RWPE2 (cell line): ENCODE data around the gene MAN2B1.

Source experiments
- ATAC-seq: fragments of 200-7000 bp; cut with Tn5 transposase; 3 replicates; pipeline ENCODE4 v1.9.1; 2021; ENCODE audit warnings: low read depth
- DNase-seq: peaks from one replicate; pipeline ENCODE4 v3.0.0-alpha.2; 2020; ENCODE audit warnings: low spot score
- H3K27ac ChIP-seq: fragments of 450-650 bp; 2 replicates; pipeline ENCODE4 v1.5.1; 2017; ENCODE audit warnings: mild to moderate bottlenecking; ENCODE audit not compliant: poor library complexity, severe bottlenecking
- H3K27me3 ChIP-seq: fragments of 250-450 bp; sonication (Bioruptor Pico); 2 replicates; pipeline ENCODE4 v1.5.1; 2021; ENCODE audit warnings: mild to moderate bottlenecking, moderate library complexity; ENCODE audit not compliant: insufficient read depth, poor library complexity, severe bottlenecking
- H3K36me3 ChIP-seq: fragments of 250-450 bp; sonication (Bioruptor Pico); 2 replicates; pipeline ENCODE4 v1.5.1; 2020; ENCODE audit warnings: low read depth, mild to moderate bottlenecking, moderate library complexity
- H3K4me1 ChIP-seq: fragments of 250-450 bp; sonication (Bioruptor Pico); 2 replicates; pipeline ENCODE4 v1.5.1; 2021; ENCODE audit warnings: mild to moderate bottlenecking, moderate library complexity; ENCODE audit not compliant: insufficient read depth, poor library complexity, severe bottlenecking
- H3K4me3 ChIP-seq: fragments of 250-450 bp; sonication (Bioruptor Pico); 2 replicates; pipeline ENCODE4 v1.5.1; 2021; ENCODE audit warnings: mild to moderate bottlenecking, moderate library complexity; ENCODE audit not compliant: severe bottlenecking
- H3K9me3 ChIP-seq: fragments of 250-450 bp; sonication (Bioruptor Pico); 2 replicates; pipeline ENCODE4 v1.5.1; 2021; ENCODE audit warnings: mild to moderate bottlenecking, moderate library complexity; ENCODE audit not compliant: severe bottlenecking
- TF ChIP-seq, protein P1 (sequence below): fragments of 450-650 bp; IDR thresholded peaks from one replicate; pipeline ENCODE4 v1.5.1; 2017; ENCODE audit warnings: mild to moderate bottlenecking, moderate library complexity; ENCODE audit not compliant: poor library complexity, severe bottlenecking

MAN2B1 gene

DNA sequence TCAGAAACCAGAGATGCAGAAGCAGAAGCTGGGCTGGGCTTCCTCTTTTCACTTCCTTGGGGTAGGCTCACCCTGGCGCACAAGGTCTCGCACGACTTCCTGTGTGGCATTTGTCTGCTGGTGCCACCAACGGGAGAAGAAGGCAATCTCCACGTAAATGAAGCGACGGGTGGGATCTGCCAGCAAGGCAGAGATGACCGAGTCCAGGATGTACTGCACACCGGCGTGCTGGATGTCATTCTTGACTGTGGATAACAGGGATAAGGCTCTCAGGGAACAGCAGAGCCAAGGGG lies 1.3 kb downstream of the MAN2B1 start:
- Histone ChIP-seq H3K4me3 (no peak overlapping the region), H3K27me3 (no peaks in the 10 kb centered on the region), H3K27ac (no peak overlapping the region), H3K9me3 (no peaks in the 10 kb centered on the region), H3K4me1 (no peaks in the 10 kb centered on the region), H3K36me3 (peaks cover 25% of the 10 kb centered on the region)
- DNase-seq (no peak), ATAC-seq (no peak)
- TF ChIP-seq, protein P1, sequence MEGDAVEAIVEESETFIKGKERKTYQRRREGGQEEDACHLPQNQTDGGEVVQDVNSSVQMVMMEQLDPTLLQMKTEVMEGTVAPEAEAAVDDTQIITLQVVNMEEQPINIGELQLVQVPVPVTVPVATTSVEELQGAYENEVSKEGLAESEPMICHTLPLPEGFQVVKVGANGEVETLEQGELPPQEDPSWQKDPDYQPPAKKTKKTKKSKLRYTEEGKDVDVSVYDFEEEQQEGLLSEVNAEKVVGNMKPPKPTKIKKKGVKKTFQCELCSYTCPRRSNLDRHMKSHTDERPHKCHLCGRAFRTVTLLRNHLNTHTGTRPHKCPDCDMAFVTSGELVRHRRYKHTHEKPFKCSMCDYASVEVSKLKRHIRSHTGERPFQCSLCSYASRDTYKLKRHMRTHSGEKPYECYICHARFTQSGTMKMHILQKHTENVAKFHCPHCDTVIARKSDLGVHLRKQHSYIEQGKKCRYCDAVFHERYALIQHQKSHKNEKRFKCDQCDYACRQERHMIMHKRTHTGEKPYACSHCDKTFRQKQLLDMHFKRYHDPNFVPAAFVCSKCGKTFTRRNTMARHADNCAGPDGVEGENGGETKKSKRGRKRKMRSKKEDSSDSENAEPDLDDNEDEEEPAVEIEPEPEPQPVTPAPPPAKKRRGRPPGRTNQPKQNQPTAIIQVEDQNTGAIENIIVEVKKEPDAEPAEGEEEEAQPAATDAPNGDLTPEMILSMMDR = no peak

DNA sequence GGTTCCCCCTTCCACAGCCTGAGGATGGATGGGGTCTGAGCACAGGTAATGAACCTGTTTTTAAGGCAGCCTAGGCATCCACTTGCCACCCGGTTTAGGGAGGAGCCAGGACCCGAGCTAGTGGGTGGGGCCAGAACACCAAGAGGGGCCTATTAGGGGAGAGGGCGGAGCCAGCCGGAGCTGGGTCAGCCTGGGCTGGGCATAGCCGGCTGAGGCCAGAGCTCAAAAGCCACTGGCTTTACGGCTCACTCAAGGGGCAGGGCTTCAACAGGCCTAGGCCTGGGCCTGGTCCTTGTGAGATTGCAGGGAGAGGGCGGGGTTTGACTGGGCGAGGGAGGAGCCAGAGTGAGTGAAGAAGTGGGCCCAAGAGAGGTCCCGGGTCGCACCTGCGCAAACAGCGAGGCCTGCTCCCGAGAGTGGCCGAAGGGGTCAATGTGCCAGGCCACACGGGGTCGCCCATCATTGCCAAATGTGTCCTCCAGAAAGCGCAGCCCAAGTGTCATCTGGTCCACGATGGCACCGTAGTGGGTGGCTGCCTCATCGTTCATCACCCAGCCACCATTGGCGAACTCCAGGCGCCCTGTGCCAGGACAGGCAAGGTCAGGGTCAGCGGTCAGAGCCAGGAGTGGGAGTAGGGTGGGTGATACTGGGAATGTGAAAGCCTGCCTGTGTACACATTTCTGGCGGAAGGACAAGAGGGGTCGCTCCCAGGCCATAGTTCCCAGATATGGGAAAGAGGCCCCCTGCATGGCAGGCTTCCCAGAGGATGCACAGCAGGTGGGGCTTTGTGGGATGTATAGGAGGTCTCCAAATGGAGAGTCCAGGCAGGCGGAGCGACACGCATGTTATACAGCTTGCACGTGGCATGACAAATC lies 1.9 kb downstream of the MAN2B1 start:
- no peak overlapping the region for H3K4me3 ChIP-seq
- DNase-seq (no peak), ATAC-seq (no peak)
- no peaks in the 10 kb centered on the region for H3K27me3 ChIP-seq
- no peaks in the 10 kb centered on the region for H3K9me3 ChIP-seq
- H3K36me3 ChIP-seq = peaks cover 25% of the 10 kb centered on the region
- TF ChIP-seq, protein P1 = no peak
- no peak overlapping the region for H3K27ac ChIP-seq
- H3K4me1 ChIP-seq = no peaks in the 10 kb centered on the region

DNA sequence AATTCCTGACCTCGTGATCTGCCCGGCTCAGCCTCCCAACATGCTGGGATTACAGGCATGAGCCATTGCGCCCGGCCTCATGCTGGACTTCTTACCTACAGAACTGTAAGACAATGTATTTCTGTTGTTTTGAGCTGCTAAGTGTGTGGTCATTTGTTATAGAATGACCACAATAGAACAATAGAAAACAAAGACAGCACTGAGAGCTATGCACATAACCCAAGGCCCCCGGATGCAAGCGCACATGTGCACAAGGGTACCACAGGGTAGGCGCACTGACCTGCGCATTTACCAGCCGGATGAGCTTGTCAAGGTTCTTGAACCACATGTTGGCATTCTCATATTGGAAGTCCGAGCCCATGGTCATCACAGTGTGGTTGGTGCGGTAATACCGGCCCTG lies 5.6 kb downstream of the MAN2B1 start:
- Histone ChIP-seq H3K4me1 (no peaks in the 10 kb centered on the region), H3K4me3 (no peak overlapping the region), H3K27me3 (no peaks in the 10 kb centered on the region), H3K9me3 (no peaks in the 10 kb centered on the region), H3K36me3 (peaks cover 28% of the 10 kb centered on the region), H3K27ac (no peak overlapping the region)
- TF ChIP-seq, protein P1 = no peak
- DNase-seq (no peak), ATAC-seq (no peak)

DNA sequence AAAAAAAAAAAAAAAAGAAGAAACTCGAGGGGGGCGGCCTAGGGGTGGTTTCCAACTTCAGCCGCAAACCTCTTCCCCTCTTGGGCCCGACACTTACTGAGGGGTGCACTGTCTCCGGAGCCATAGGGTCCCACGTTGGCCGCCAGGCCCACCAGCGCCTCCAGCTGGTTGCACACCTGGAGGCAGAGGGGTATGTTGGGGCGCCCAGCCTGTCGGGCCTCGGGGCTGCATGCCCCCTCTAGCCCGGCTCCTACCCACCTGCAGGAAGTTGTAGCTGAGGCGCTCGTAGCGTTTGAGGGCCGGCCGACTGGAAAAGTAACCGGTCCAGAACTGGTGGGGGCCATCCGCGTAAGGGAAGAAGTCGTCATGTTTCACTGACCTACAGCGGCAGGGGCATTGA lies 8.6 kb downstream of the MAN2B1 start:
- ATAC-seq (no peak), DNase-seq (no peak)
- H3K36me3 ChIP-seq = peaks cover 17% of the 10 kb centered on the region
- H3K4me3 ChIP-seq = no peak overlapping the region
- TF ChIP-seq, protein P1 = no peak
- no peak overlapping the region for H3K27ac ChIP-seq
- no peaks in the 10 kb centered on the region for H3K4me1 ChIP-seq
- H3K9me3 ChIP-seq = no peaks in the 10 kb centered on the region
- no peaks in the 10 kb centered on the region for H3K27me3 ChIP-seq

DNA sequence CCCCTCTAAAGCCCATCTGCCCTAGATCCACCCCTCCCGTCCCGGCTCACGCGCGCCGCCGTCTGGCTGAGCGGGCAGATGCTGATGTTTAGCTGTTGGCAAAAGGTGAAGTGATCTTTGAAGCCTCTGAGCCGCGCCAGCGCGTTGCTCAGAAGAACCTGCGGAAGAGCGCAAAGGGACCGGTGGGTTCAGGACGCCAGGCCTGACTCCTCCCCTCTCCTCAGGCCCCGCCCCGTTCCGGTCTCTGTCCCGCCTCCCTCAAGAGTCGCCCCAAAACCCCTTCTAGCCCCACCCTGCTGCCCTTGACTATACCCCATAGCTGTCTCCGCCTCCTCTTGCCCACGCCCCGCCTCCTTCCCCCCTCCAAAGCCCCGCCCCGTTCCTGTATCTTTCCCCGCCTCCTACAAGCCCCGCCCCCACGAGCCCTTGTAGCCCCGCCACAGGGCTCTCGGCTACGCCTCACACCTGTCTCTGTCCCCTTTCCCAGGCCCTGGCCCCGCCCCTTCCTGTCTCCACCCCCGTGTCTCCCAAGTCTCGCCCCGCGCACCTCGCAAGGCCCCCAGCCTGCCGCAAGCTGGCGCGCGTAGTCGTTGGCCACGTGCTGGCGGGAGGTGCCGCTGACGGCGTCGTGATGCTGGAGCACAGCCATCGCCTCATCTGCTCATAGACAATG lies 9.5 kb downstream of the MAN2B1 start:
- no peaks in the 10 kb centered on the region for H3K9me3 ChIP-seq
- no peak overlapping the region for H3K27ac ChIP-seq
- H3K27me3 ChIP-seq = no peaks in the 10 kb centered on the region
- H3K4me1 ChIP-seq = no peaks in the 10 kb centered on the region
- no peak overlapping the region for H3K4me3 ChIP-seq
- peaks cover 13% of the 10 kb centered on the region for H3K36me3 ChIP-seq
- TF ChIP-seq, protein P1 = no peak
- DNase-seq (no peak), ATAC-seq (no peak)
